GM19438 (cell line): Measurements from ENCODE around the gene C6orf132.

ENCODE experiments used
- ATAC-seq: cut with Tn5 transposase; IDR thresholded peaks from one replicate; pipeline ENCODE4 v1.9.1; 2021; ENCODE audit warnings: low read depth; ENCODE audit not compliant: unreplicated experiment

C6orf132 gene

GRCh38 chr6:42108071-42108470 lies 34.3 kb downstream of the C6orf132 start:
- no peak for ATAC-seq

GRCh38 chr6:42106112-42107023 lies 36.1 kb downstream of the C6orf132 start:
- no peak for ATAC-seq

GRCh38 chr6:42105709-42106108 lies 36.7 kb downstream of the C6orf132 start:
- ATAC-seq, result no peak

GRCh38 chr6:42105156-42105648 lies 37.2 kb downstream of the C6orf132 start:
- no peak for ATAC-seq

- no peak for ATAC-seq
Measured at GRCh38 chr6:42104804-42105125, 37.7 kb downstream of the C6orf132 start.

GRCh38 chr6:42104095-42104803 lies 38.2 kb downstream of the C6orf132 start:
- ATAC-seq, result peak; percentile 77

- ATAC-seq, result no peak
Measured at GRCh38 chr6:42103753-42104094, 38.7 kb downstream of the C6orf132 start.

GRCh38 chr6:42103216-42103615 lies 39.2 kb downstream of the C6orf132 start:
- ATAC-seq, result no peak

GRCh38 chr6:42101186-42101657 lies 41.2 kb downstream of the C6orf132 start:
- no peak for ATAC-seq

- ATAC-seq, result no peak
Measured at GRCh38 chr6:42100029-42100901, 42.2 kb downstream of the C6orf132 start.

- no peak for ATAC-seq
Measured at GRCh38 chr6:42099340-42100028, 42.9 kb downstream of the C6orf132 start.

- no peak for ATAC-seq
Measured at GRCh38 chr6:42095776-42096541, 46.5 kb downstream of the C6orf132 start.

GRCh38 chr6:42095094-42095493 lies 47.3 kb downstream of the C6orf132 start:
- ATAC-seq, result no peak

- no peak for ATAC-seq
Measured at GRCh38 chr6:42093582-42094329, 48.7 kb downstream of the C6orf132 start.

GRCh38 chr6:42091718-42092023 lies 50.7 kb downstream of the C6orf132 start:
- no peak for ATAC-seq

- ATAC-seq, result no peak
Measured at GRCh38 chr6:42090819-42091717, 51.4 kb downstream of the C6orf132 start.

GRCh38 chr6:42088101-42088591 lies 54.3 kb downstream of the C6orf132 start:
- no peak for ATAC-seq
